Breast epithelium (tissue), 3 donors: ENCODE data around the gene DRGX.

Source experiments
- CTCF ChIP-seq, 3 donors: fragments of 450-650 bp; IDR thresholded peaks; one replicate each; pipeline ENCODE4 v1.5.1; 2016 to 2017; ENCODE audit warnings: antibody characterized with exemption in 3 of 3, mild to moderate bottlenecking in 3 of 3, moderate library complexity in 3 of 3
- POLR2A ChIP-seq: fragments of 450-650 bp; IDR thresholded peaks from one replicate; pipeline ENCODE4 v1.6.1; 2016; ENCODE audit warnings: antibody characterized with exemption, mild to moderate bottlenecking, moderate library complexity

GRCh38 chr10:49383853-49384252, 12.0 kb downstream of the DRGX start:
- TF ChIP-seq POLR2A (no peak), CTCF (IDR thresholded peaks at IDR 0.05) (no peak)
